AG08395 (cell line): ENCODE results near the gene NTSR2.

Experiments
- DNase-seq: peaks from one replicate; pipeline ENCODE4 v3.0.0; 2012; ENCODE audit warnings: mixed read lengths, low spot score

NTSR2 gene

GRCh38 chr2:11657646-11658045 is 12.3 kb downstream of the NTSR2 start:
- no peak for DNase-seq

- no peak for DNase-seq
These were observed 12.8 kb downstream of the NTSR2 start for GRCh38 chr2:11657195-11657594.

GRCh38 chr2:11656671-11657101 is 13.3 kb downstream of the NTSR2 start:
- DNase-seq, result no peak

GRCh38 chr2:11656252-11656651 is 13.7 kb downstream of the NTSR2 start:
- DNase-seq, result no peak

- DNase-seq, result no peak
These were observed 14.5 kb downstream of the NTSR2 start for GRCh38 chr2:11655495-11655894.

DNA sequence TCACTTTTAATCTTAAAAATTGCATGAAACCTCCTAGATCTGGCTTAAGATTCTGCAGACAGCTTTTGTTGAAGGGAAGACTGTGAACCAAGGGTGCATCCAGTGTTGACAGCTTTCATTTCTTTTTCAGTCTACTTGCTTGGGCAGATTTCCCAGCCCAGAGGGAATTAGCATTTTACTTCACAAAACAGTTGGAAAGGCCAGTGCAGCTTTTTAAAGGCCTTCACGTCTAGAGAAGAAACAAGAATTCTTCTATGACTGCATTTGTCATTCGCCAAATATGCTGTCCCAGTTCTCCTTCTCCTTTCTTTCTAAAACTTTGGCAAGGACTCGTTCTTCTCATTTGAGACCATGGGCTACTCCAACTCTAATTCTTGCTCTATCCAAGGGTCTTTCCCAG is 17.4 kb downstream of the NTSR2 start:
- no peak for DNase-seq

GRCh38 chr2:11651856-11652548 is 18.0 kb downstream of the NTSR2 start:
- DNase-seq, result no peak

- DNase-seq, result no peak
These were observed 20.9 kb downstream of the NTSR2 start for GRCh38 chr2:11649093-11649492.

- DNase-seq, result no peak
These were observed 22.0 kb downstream of the NTSR2 start for GRCh38 chr2:11647834-11648600.

DNA sequence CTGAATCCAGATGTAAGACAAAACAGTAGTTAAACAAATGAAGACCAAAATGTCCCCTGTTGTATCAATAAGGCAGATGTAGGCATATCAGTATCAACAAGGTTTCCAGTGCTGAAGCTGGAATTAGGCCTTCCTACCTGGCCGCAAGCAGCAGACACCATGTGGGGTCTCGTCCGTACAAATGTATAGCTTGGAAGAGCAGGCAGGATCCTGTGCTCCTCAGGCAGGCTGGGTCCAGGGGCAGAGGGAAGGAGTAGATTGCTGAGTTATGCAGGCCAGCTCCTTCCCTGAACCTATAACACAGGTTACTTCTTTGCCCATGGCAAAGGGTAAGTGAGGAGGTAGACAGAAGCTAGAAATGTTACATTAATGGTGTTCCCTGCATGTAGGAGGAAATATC is 23.5 kb downstream of the NTSR2 start:
- DNase-seq, result no peak

DNA sequence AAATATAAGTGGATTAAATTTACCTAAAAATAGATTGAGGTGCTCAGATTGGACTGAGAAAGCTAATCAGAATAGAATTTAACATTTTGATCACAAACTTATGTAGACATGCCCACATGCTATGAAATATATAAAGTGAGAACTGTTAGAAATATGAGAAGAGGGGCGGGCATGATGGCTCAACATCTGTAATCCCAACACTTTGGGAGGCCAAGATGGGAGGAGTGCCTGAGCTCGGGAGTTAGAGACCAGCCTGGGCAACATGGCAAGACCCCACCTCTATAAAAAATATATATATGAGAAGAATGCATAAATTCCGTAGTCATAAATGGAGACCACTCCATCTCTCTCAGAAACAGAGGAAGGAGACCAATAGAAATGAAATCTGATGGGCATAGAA is 25.7 kb downstream of the NTSR2 start:
- no peak for DNase-seq

GRCh38 chr2:11642972-11643371 is 27.0 kb downstream of the NTSR2 start:
- no peak for DNase-seq

DNA sequence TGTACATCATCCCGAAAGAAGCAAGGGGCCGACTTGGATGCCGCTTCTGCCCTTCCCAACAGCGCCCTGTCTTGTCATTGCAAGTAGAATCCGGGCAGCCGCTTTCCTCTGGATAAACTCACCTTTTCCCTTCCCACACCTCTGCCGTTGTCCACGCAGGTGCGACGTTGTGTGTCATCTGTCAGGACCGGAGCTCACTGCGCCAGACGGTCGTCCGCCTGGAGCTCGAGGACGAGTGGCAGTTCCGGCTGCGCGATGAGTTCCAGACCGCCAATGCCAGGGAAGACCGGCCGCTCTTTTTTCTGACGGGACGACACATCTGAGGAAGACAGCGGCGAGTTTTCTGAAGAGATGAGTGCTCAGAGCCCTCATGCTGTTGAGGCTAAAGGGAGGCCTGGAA is 29.9 kb downstream of the NTSR2 start:
- DNase-seq, result no peak

DNA sequence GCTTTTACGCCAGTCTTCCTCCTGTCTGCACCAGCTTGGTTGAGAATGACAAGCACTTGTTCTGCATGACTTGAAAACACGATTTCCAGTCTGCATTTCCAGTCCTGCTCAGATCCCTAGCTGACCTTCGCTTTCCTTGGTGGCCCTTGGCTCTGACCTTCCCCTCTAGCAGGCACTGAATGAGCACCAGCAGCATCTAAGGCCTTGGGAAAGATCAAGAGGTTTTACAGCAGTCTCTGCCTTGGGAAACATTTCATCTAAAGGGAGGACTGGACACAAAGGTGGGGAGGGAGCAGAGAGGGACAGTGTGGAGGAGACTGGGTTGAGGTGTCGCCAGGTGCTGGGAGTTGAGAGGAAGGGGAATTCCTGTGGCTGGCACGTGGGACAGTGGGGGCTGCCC is 30.5 kb downstream of the NTSR2 start:
- DNase-seq, result no peak

- no peak for DNase-seq
These were observed 32.4 kb downstream of the NTSR2 start for GRCh38 chr2:11637546-11637945.

DNA sequence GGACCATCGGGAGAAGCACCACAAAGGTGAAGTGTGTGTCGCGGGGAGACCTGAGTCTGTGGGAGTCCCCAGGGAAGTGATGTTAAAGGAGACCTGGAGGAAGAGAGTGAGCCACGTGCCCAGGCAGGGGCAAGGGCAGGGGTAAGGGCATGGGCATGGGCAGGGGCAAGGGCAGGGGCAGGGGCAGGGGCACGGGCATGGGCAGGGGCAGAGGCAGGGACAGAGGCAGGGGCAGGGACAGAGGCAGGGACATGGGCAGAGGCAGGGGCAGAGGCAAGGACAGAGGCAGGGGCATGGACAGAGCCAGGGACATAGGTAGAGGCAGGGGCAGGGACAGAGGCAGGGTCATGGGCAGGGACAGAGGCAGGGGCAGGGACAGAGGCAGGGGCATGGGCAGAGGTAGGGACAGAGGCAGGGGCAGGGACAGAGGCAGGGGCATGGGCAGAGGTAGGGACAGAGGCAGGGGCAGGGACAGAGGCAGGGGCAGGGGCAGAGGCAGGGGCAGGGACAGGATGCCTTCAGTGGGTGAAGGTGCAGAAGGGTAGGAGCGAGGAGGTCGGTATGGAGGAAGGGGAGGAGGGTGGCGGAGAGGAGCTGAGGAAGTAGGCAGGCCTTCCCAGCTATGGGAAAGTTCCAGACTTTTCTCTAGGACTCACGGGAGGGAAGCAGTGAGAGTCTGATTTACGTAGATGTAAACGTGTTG is 33.3 kb downstream of the NTSR2 start:
- DNase-seq, result no peak

DNA sequence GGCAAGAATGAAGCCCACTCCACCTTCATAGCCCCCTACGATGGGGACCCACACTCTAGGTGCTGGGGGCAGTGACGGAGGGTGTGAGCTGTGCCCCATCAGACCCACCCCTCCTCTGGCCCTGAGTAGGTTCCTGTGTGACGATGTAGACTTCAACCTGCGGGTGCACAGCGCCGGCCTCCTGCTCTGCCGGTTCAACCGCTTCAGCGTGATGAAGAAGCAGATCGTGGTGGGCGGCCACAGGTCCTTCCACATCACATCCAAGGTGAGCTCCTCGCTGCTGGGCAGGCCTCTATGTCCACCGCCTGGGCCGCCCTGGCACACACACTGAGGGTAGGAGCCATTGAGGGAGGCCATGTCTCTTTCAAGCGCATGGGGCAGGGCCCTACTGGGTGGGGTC is 34.9 kb downstream of the NTSR2 start:
- DNase-seq, result no peak

DNA sequence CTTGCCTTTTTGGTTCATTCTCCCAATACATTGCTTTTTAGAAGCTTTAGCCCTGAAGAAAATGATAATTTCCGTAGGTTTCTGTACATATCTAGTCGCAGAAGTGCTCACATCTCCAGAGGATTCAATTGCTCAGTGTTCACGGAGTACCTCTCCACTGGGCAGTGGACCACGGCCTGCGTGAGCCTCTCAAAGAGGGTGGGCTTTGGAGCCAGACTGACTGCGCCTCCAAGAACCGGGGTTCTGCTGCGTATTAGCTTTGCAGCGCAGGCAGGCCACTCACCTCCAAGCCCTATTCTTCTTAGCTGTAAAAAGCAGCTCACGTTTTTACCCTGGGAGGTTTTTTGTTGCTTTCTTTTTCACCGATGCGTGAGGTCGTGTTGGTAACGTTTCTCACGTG is 35.4 kb downstream of the NTSR2 start:
- no peak for DNase-seq

DNA sequence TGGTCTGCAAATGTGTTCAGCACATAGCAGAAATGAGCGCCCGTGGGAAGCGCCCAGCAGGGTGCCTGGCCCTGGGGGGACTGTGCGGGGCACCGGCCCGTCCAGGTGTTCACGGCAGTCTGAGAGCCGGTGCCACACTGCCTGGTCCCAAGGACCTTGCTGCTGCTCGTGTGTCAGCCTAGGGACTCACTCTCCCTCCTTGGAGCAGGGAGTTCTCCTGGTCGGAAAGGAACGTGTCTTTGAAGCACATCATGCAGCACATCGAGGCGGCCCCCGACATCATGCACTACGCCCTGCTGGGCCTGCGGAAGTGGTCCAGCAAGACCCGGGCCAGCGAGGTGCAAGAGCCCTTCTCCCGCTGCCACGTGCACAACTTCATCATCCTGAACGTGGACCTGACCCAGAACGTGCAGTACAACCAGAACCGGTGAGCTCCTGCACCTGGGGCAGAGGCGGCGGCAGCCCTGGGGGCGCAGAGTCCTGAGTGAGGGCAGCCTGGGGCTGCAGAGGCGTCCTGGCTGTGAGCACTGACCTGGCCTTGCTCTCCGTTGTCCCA is 36.0 kb downstream of the NTSR2 start:
- no peak for DNase-seq

- DNase-seq, result no peak
These were observed 38.5 kb downstream of the NTSR2 start for GRCh38 chr2:11631462-11631861.

DNA sequence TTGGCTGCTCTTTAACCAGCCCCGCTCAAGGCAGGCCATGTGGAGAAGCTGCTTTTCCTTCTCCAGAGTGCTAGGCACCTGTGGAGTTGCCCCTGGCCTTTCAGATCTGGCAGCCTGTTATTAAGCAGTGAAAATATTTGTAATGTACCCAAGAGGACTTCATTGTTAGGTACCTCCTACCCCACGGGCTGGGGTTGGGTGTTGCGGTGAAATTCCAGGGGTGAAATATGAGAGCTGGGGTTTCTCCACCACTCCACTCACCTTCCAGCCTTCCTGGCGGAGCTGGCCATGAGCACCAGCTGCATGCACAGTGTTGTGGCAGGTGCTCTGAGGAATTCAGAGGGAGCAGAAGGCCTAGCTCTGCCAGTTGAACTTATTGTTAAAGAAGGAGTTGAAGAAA is 39.1 kb downstream of the NTSR2 start:
- DNase-seq, result no peak

GRCh38 chr2:11629851-11630250 is 40.1 kb downstream of the NTSR2 start:
- no peak for DNase-seq

DNA sequence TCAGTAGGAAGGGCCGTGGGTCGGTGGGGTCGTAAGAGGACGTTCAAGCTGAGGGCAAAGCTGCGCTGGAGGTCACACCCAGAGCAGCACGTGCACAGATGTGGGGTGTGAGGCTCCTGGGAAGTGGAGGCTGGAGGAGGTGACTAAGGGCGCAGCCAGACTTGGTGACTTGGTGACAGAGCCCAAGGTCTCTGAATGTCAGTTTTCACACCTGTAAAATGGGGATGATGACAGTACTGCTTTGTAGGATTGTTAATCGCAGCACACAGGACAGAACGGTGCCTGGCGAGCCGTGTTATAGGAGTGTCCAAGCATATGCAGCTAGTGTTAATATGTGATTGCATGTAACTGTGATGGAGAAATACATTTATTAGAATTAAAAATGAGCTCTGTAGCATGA is 40.8 kb downstream of the NTSR2 start:
- no peak for DNase-seq
